HT-29 (cell line): ENCODE results near the gene ZNF599. TPM values are rescaled to one million over a fixed set of nuclear protein-coding genes. Genes with fewer than 3 reads are reported as not detected.
"Not testable (repeated sequence)": the region's sequence is repeated elsewhere in the genome, so short reads cannot be mapped to it uniquely, and the experiment has no call there.

Experiments used
- DNase-seq: peaks from one replicate; pipeline ENCODE4 v3.0.0-alpha.2; 2015; ENCODE audit warnings: low spot score
- total RNA-seq: library from RNA; depleted of rRNA; stranded (reverse); fragments of >200 nt; shearing (Covaris generic); gene quantifications from 2 replicates; pipeline ENCODE4 v1.2.3, GENCODE V29; 2014; rRNA removed

The ZNF599 gene
- total RNA-seq, result 6.7 TPM in 2 replicates

- peak; percentile 97 for DNase-seq
Observed at GRCh38 chr19:34772697-34773554, at the start of gene ZNF599. Gene ZNF599, minus strand, starts transcription at chr19:34773215. Its CDS starts 374 bp downstream, at chr19:34772841.

GRCh38 chr19:34818270-34818669 lies 45.3 kb upstream of the ZNF599 start:
- DNase-seq, result no peak

- no peak for DNase-seq
Observed at GRCh38 chr19:34816708-34817107, 43.7 kb upstream of the ZNF599 start.

GRCh38 chr19:34808566-34808965 lies 35.6 kb upstream of the ZNF599 start:
- no peak for DNase-seq

GRCh38 chr19:34806976-34807860 lies 34.2 kb upstream of the ZNF599 start:
- DNase-seq, result no peak

- DNase-seq, result no peak
Observed at GRCh38 chr19:34804115-34804514, 31.1 kb upstream of the ZNF599 start.

- DNase-seq, result not testable (repeated sequence)
Observed at GRCh38 chr19:34796953-34797352, 23.9 kb upstream of the ZNF599 start.

- no peak for DNase-seq
Observed at GRCh38 chr19:34794066-34794960, 21.3 kb upstream of the ZNF599 start.

GRCh38 chr19:34793565-34793964 lies 20.6 kb upstream of the ZNF599 start:
- DNase-seq, result no peak

- no peak for DNase-seq
Observed at GRCh38 chr19:34788074-34788473, 15.1 kb upstream of the ZNF599 start.

- no peak for DNase-seq
Observed at GRCh38 chr19:34787059-34787824, 14.2 kb upstream of the ZNF599 start.

GRCh38 chr19:34786236-34786635 lies 13.2 kb upstream of the ZNF599 start:
- no peak for DNase-seq

- no peak for DNase-seq
Observed at GRCh38 chr19:34779652-34780051, 6.6 kb upstream of the ZNF599 start.

GRCh38 chr19:34778342-34778741 lies 5.3 kb upstream of the ZNF599 start:
- no peak for DNase-seq

- DNase-seq, result no peak
Observed at GRCh38 chr19:34774857-34775256, 1.8 kb upstream of the ZNF599 start.

- no peak for DNase-seq
Observed at GRCh38 chr19:34773555-34773864, 495 bp upstream of the ZNF599 start.

- no peak for DNase-seq
Observed at GRCh38 chr19:34767951-34768350, 5.1 kb downstream of the ZNF599 start.

- DNase-seq, result no peak
Observed at GRCh38 chr19:34766386-34766785, 6.6 kb downstream of the ZNF599 start.

- DNase-seq, result no peak
Observed at GRCh38 chr19:34759218-34759917, 13.6 kb downstream of the ZNF599 start.

GRCh38 chr19:34757441-34757840 lies 15.6 kb downstream of the ZNF599 start:
- no peak for DNase-seq
